Peyer's patch (tissue), 4 donors: Measurements from ENCODE around the gene TRIM14.

ENCODE experiments used
- POLR2A ChIP-seq, 2 donors: fragments of 450-650 bp; IDR thresholded peaks; one replicate each; pipeline ENCODE4 v1.5.1; 2017; ENCODE audit warnings: antibody characterized with exemption in 2 of 2, mild to moderate bottlenecking in 2 of 2, moderate library complexity in 2 of 2
- TF ChIP-seq, protein P1 (sequence below), 6 experiments: fragments of 450-650 bp in 4 of 6; fragments of 200-600 bp in 2 of 6; sonication (generic) in 1 of 6; IDR thresholded peaks; one replicate each; pipeline ENCODE4 v1.5.1; 2017 to 2019; ENCODE audit warnings: antibody characterized with exemption in 6 of 6, mild to moderate bottlenecking in 3 of 6, moderate library complexity in 1 of 6

DNA sequence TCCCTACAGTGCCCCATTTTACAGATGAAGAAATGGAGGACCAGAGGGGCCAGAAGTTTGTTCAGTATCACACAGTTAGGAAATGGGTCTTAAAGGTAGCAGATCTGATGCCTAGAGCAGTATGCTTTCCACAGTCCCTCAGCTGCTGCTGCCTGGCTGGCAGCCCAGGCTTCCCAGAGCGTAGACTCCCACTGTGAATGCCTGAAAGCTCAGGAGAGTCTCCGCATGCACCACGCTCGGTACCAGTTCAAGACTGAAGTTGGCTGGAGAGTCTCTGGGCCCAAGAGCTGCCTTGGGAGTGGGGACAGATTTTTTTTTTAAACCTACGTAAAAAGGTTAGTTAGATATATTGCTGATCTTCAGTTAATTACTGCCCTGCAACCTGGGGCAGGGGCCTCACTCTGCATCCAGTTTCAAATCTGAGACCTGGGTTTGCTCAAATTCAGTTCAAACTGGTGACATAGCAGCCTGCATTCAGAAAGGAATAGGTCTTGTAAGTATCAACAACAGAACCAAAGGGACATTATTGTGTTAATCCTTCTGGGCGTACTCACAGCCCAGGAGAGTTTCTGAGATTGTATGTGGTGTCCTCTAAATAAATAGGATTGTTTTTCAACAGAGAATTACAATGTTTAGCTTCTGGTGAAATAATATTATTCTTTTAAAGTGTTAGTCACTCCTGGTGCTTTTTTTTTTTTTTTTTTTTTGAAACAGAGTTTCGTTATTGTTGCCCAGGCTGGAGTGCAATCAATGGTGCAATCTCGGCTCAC is 54.2 kb downstream of the TRIM14 start:
- TF ChIP-seq POLR2A (IDR thresholded peaks at IDR 0.05): no peak
- TF ChIP-seq, protein P1, sequence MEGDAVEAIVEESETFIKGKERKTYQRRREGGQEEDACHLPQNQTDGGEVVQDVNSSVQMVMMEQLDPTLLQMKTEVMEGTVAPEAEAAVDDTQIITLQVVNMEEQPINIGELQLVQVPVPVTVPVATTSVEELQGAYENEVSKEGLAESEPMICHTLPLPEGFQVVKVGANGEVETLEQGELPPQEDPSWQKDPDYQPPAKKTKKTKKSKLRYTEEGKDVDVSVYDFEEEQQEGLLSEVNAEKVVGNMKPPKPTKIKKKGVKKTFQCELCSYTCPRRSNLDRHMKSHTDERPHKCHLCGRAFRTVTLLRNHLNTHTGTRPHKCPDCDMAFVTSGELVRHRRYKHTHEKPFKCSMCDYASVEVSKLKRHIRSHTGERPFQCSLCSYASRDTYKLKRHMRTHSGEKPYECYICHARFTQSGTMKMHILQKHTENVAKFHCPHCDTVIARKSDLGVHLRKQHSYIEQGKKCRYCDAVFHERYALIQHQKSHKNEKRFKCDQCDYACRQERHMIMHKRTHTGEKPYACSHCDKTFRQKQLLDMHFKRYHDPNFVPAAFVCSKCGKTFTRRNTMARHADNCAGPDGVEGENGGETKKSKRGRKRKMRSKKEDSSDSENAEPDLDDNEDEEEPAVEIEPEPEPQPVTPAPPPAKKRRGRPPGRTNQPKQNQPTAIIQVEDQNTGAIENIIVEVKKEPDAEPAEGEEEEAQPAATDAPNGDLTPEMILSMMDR (IDR thresholded peaks at IDR 0.05): no peak
